ENCODE measurements around the gene GRK3. TPM values are rescaled to one million over a fixed set of nuclear protein-coding genes. Genes with fewer than 3 reads are reported as not detected.

Gene GRK3
- total RNA-seq, 1 donor from 2014 or later = 1.1 TPM

GRCh38 chr22:25563761-25564319 lies 635 bp upstream of the GRK3 start:
- Mint-ChIP-seq H3K27ac (ENCODE audit: unreplicated experiment) (peak overlapping the region; percentile 18), H3K36me3 (ENCODE audit: unreplicated experiment) (no peaks in the 10 kb centered on the region), H3K27me3 (ENCODE audit: unreplicated experiment) (peaks cover 65% of the 10 kb centered on the region), H3K9me3 (ENCODE audit: unreplicated experiment) (no peaks in the 10 kb centered on the region), H3K4me1 (ENCODE audit: unreplicated experiment) (peaks cover 15% of the 10 kb centered on the region), H3K4me3 (ENCODE audit: unreplicated experiment) (peak overlapping the region; percentile 77)
- no peak for TF ChIP-seq CTCF (IDR thresholded peaks at IDR 0.05)
- DNase-seq (ENCODE audit: extremely low spot score, unreplicated experiment) = no peak

- H3K4me3 Mint-ChIP-seq (ENCODE audit: unreplicated experiment) = peak overlapping the region; percentile 83
- H3K36me3 Mint-ChIP-seq (ENCODE audit: unreplicated experiment) = no peaks in the 10 kb centered on the region
- H3K4me1 Mint-ChIP-seq (ENCODE audit: unreplicated experiment) = peaks cover 15% of the 10 kb centered on the region
- no peak overlapping the region for H3K27ac Mint-ChIP-seq (ENCODE audit: unreplicated experiment)
- H3K27me3 Mint-ChIP-seq (ENCODE audit: unreplicated experiment) = peaks cover 64% of the 10 kb centered on the region
- DNase-seq (ENCODE audit: extremely low spot score, unreplicated experiment) = no peak
- no peak for TF ChIP-seq CTCF (IDR thresholded peaks at IDR 0.05)
- no peaks in the 10 kb centered on the region for H3K9me3 Mint-ChIP-seq (ENCODE audit: unreplicated experiment)
These were observed 653 bp downstream of the GRK3 start for GRCh38 chr22:25564979-25565677.

GRCh38 chr22:25566186-25566897 lies 1.9 kb downstream of the GRK3 start:
- H3K9me3 Mint-ChIP-seq (ENCODE audit: unreplicated experiment) = no peaks in the 10 kb centered on the region
- H3K36me3 Mint-ChIP-seq (ENCODE audit: unreplicated experiment) = no peaks in the 10 kb centered on the region
- H3K4me1 Mint-ChIP-seq (ENCODE audit: unreplicated experiment) = peaks cover 15% of the 10 kb centered on the region
- H3K4me3 Mint-ChIP-seq (ENCODE audit: unreplicated experiment) = peak overlapping the region; percentile 83
- H3K27ac Mint-ChIP-seq (ENCODE audit: unreplicated experiment) = no peak overlapping the region
- no peak for TF ChIP-seq CTCF (IDR thresholded peaks at IDR 0.05)
- no peak for DNase-seq (ENCODE audit: extremely low spot score, unreplicated experiment)
- peaks cover 58% of the 10 kb centered on the region for H3K27me3 Mint-ChIP-seq (ENCODE audit: unreplicated experiment)

GRCh38 chr22:25566898-25567235 lies 2.4 kb downstream of the GRK3 start:
- H3K27ac Mint-ChIP-seq (ENCODE audit: unreplicated experiment) = no peak overlapping the region
- no peaks in the 10 kb centered on the region for H3K9me3 Mint-ChIP-seq (ENCODE audit: unreplicated experiment)
- no peak overlapping the region for H3K4me3 Mint-ChIP-seq (ENCODE audit: unreplicated experiment)

More at GRCh38 chr22:25566898-25567235, 2.4 kb downstream of the GRK3 start:
- no peaks in the 10 kb centered on the region for H3K36me3 Mint-ChIP-seq (ENCODE audit: unreplicated experiment)
- DNase-seq (ENCODE audit: extremely low spot score, unreplicated experiment) = no peak
- TF ChIP-seq CTCF (IDR thresholded peaks at IDR 0.05) = no peak
- peaks cover 15% of the 10 kb centered on the region for H3K4me1 Mint-ChIP-seq (ENCODE audit: unreplicated experiment)
- peaks cover 52% of the 10 kb centered on the region for H3K27me3 Mint-ChIP-seq (ENCODE audit: unreplicated experiment)

Measured in osteocyte (in vitro differentiated cells).